NCI-H1436 treated with DMSO at 0.1 percent for 48 hours (cell line): ENCODE data around the gene IL32.

Source experiments
- DNase-seq: peaks from one replicate; lab custom pipeline; 2025; lab: John Stamatoyannopoulos, UW

The IL32 gene

GRCh38 chr16:3027983-3028715 is 37.3 kb upstream of the IL32 start:
- DNase-seq: peak; percentile 60

- DNase-seq: no peak
Measured at GRCh38 chr16:3028716-3029319, 36.6 kb upstream of the IL32 start.

- no peak for DNase-seq
Measured at GRCh38 chr16:3029491-3030221, 35.8 kb upstream of the IL32 start.

- no peak for DNase-seq
Measured at GRCh38 chr16:3030222-3031212, 34.9 kb upstream of the IL32 start.

GRCh38 chr16:3032624-3033023 is 32.8 kb upstream of the IL32 start:
- no peak for DNase-seq

- no peak for DNase-seq
Measured at GRCh38 chr16:3035289-3035971, 30.0 kb upstream of the IL32 start.

GRCh38 chr16:3035972-3036725 is 29.3 kb upstream of the IL32 start:
- no peak for DNase-seq

GRCh38 chr16:3036726-3037315 is 28.6 kb upstream of the IL32 start, which contains the start of gene BICDL2:
Gene BICDL2, minus strand, starts transcription at chr16:3036944. Its CDS starts 1,448 bp downstream, at chr16:3035496.
- no peak for DNase-seq

- DNase-seq: no peak
Measured at GRCh38 chr16:3038256-3038655, 27.2 kb upstream of the IL32 start.

GRCh38 chr16:3038896-3039295 is 26.5 kb upstream of the IL32 start:
- DNase-seq: no peak

GRCh38 chr16:3042376-3042775 is 23.1 kb upstream of the IL32 start:
- DNase-seq: no peak

GRCh38 chr16:3044708-3045107 is 20.7 kb upstream of the IL32 start:
- DNase-seq: no peak

GRCh38 chr16:3045758-3046640 is 19.4 kb upstream of the IL32 start, which contains the start of gene MMP25:
Gene MMP25, plus strand, starts transcription at chr16:3046561. Its CDS starts 357 bp downstream, at chr16:3046918.
- DNase-seq: no peak

- DNase-seq: no peak
Measured at GRCh38 chr16:3046641-3047386, 18.6 kb upstream of the IL32 start.

GRCh38 chr16:3047387-3047720 is 18.1 kb upstream of the IL32 start:
- DNase-seq: no peak

- DNase-seq: no peak
Measured at GRCh38 chr16:3049921-3050481, 15.4 kb upstream of the IL32 start.

- no peak for DNase-seq
Measured at GRCh38 chr16:3050487-3050886, 15.0 kb upstream of the IL32 start.

- no peak for DNase-seq
Measured at GRCh38 chr16:3051009-3051408, 14.4 kb upstream of the IL32 start.
